NCI-H510A treated with DMSO at 0.1 percent for 48 hours (cell line): ENCODE data around the gene HSD17B7.

ENCODE experiments used
- DNase-seq: peaks from one replicate; lab custom pipeline; 2025; lab: John Stamatoyannopoulos, UW

Gene HSD17B7

DNA sequence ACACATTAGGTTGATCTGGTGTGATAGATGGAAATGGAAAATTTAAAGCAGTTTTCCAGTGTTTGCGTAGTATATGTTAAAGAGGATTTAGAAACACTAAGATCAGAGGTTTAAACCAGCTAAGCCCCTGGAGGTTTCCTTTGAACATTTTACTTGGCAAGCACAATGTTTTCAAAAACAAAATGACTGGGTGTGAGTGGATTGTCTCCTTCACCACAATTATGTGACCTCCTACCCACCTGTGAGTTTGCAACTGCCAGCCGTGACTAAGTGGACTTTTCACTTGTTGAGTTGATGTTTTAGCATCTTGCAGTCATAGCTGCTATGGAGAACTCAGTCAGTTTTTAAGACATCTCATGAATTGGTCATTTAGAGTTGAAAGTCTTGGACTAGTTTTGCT lies 65.8 kb downstream of the HSD17B7 start:
- no peak for DNase-seq

DNA sequence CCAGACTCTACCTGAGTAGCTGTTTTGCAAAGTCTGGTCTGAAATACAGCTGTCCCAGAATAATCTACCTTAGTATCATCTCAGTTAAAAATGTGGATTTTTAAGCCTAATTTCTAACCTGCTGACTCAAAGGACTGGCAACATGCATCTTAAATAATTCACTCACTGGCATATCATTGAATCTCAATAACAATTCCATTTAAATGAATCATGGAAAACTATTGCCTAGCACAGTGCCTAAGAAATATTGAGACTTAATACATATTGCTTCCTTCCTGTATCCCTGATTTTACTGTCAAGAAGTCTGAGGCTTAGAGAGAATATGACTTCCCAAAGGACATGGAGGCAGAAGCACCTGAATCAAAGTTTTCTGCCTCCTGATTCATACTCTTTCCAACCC lies 67.3 kb downstream of the HSD17B7 start:
- DNase-seq: no peak

DNA sequence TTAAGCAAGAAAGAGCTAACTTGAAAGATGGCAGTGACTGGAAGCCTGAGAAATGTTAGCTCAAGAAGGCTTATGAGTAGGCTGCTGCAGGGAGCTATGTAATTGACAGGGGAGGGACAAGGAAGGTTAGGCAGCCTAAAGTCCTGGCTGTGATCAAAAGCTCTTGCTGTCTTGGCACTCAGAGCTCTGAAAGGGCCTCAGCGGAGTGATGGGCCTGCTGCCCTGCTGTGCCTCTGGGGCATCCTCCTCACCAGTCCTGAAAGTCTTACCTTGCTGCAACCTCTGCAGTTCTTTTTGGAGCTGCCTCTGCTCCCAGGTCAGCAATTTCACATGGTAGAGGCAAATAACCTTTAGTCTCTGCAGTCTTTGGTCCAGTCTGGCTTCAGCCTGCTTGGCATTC lies 68.7 kb downstream of the HSD17B7 start:
- no peak for DNase-seq

DNA sequence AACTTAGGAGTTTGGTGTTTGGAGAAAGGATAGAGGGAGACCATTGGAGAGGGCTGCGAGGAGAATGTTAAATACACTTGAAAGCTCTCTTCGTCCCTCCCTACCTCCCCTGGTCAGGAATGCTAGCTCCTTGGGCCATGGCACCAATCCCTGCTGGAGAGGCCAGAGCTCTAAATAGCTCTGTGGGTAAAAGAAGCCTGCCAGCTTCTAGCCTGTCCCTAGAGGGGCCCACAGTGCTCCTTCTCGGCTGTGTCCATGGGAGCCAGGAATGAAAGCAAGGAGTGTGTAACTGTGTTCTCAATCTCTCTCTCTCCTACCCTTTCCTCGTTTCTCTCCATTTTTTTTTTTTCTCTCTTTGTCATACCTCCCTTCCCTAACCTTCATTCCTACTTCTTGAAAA lies 70.6 kb downstream of the HSD17B7 start, which contains the start of gene CCDC190:
TSS of gene CCDC190 (minus strand) at position 75 of the 400 bp plus-strand sequence. CDS start 1,529 bp downstream, outside the sequence.
- DNase-seq: no peak

DNA sequence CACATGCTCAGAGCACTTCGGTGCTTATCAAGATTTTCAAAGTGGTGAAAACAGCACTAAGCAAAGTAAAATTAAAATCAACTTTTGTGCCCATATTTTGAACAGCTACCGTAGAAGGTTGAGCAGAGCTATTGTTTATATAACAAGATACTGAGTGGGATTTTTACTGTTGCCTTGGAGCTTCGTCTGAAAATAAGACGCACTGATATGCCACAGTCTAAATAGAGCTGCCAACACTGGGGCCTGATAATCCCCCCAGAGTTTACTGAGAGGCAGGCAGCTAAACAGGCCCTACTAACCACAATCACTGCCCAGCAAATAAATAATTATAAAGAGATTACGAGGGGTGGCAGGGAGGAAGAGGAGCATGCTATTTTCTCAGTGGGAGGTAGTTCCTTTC lies 71.1 kb downstream of the HSD17B7 start:
- DNase-seq: no peak
